Stimulated activated CD8-positive, alpha-beta memory T cell treated with anti-CD3 and anti-CD28 coated beads, Interleukin-12 subunit alpha, Interleukin-12 subunit beta, amount 100 ng/mL, for 4 hours (primary cell): ENCODE results near the gene DPP10.
"Not testable (repeated sequence)": the region's sequence is repeated elsewhere in the genome, so short reads cannot be mapped to it uniquely, and the experiment has no call there.

Experiments used
- DNase-seq: peaks from one replicate; pipeline ENCODE4 v3.0.0-alpha.2; 2020; ENCODE audit warnings: low read depth

The DPP10 gene

DNA sequence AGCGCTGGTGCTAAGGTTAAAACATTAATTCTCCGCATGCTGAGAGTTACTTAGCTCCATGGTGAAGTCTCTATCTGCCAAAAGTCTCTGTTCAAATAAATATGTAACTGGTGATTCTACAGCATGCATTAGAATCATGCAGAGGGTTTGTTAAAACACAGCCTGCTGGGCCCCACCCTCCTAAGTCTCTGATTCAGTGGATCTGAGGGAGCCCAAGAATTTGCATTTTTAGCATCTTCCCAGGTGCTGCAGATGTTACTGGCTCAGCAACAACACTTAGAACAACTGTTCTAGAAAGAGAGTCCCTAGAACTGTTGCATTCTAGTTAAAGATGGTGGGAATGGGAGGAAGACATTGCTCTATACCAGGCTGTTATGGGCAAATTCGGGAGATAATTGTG lies 73.4 kb downstream of the DPP10 start:
- DNase-seq = no peak

- no peak for DNase-seq
These were observed 75.1 kb downstream of the DPP10 start for GRCh38 chr2:114517580-114517979.

GRCh38 chr2:114518738-114519137 lies 76.3 kb downstream of the DPP10 start:
- no peak for DNase-seq

DNA sequence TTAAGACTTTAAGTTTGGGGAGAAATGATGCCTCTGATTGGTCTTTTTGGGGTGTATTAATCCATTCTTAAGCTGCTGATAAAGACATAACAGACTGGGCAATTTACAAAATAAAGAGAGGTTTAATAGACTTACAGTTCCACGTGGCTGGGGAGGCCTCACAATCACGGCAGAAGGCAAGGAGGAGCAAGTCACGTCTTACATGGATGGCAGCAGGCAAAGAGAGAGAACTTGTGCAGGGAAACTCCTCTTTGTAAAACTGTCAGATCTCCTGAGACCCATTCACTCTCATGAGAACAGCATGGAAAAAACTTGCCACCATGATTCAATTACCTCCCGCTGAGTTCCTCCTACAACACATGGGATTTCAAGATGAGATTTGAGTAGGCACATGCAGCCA lies 80.2 kb downstream of the DPP10 start:
- not testable (repeated sequence) for DNase-seq

DNA sequence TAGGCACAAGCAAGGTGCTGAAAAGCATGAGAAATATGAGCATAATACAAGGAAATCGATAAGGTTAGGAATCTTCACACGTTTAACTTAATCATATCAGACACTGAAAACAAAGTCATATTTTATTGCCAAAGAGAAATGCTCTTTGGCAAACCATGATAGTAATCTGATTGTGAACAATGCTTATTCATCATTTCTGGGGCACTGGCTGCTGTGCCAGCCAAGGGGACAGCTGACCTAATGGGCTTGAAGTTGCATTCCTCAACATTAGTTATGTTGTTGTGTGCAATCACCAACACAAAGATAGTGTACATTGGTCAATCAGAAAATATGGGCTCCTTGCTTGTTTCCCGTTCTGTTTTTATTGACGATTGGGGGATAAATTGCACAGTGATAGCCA lies 83.5 kb downstream of the DPP10 start:
- no peak for DNase-seq

DNA sequence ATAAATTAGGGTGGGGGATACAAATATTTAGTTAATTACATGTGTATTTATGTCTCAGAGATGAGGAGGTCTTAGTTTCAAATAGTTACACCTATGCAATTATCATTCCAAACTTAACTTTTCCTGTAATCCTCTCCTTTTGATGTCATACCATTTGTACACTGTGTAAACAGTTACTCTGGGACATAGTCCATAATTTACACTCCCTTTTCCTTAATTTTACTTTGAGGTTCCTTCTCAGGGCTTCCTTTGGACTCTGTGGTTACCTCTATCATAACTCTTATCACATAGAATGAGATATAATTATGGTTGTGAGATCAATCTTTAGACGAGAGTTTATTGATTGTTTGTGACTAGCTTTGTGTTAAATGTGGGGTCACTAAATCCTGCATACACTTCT lies 84.4 kb downstream of the DPP10 start:
- no peak for DNase-seq

- no peak for DNase-seq
These were observed 85.0 kb downstream of the DPP10 start for GRCh38 chr2:114527330-114527983.

GRCh38 chr2:114534116-114535084 lies 92.0 kb downstream of the DPP10 start:
- no peak for DNase-seq

- DNase-seq = no peak
These were observed 95.3 kb downstream of the DPP10 start for GRCh38 chr2:114537777-114538176.

DNA sequence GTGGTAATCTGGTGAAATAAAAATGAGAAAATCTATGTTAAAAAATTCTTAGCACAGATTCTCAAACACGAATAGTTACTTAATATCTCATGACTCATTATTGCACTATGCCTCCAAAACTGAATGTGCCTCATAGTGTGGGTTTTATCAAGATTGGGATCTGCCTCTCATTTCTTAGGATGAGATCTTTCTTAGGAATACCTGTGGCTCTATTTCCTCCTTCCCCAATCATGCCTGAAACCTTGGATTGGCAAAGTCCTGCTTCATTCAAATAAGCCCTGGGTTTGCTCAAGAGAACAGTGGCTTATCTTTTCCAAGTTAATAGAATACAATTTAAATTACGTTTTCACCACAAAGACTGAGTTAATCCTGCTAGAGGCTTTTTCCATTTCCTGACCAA lies 100.3 kb downstream of the DPP10 start:
- no peak for DNase-seq

DNA sequence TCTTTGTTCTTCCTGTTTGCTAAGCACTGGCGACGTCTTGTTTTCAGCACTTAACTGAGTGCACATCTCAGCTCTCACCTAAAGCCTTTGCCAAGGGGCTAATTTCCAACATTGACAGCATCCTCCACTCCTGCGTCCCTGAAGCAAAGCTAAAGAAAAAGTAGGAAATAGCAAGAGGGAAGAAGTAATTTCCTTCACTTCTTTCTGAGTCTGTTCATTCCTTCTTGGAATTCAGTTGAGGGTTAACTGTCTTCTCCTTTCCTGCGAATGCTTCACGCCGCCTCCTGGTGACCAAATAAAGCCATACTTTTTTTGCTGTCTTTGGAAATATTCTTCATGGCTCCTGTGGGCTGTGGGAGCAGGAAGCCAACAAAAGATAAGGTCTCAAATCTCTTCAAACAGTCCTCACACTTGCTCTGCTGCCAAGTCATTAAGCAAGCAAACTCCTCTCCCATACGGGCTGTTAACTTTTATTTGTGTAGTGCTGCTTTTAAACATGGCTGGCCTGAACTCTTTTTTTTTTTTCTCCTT lies 100.9 kb downstream of the DPP10 start:
- no peak for DNase-seq

DNA sequence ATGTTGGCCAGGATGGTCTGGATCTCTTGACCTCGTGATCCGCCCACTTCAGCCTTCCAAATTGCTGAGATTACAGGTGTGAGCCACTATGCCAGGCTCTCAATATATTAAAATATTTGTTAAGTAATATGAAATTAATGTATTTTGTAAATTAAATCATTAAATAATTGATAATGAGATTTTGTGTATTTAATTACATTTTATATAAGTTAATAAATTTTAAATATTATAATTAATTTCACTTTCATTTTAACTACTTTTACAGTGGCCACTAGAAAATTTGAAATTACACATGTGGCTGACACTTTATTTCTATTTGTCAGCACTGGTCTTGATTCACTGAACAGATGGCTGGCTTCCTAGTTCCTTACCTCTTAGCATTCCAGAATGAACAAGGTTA lies 102.6 kb downstream of the DPP10 start:
- no peak for DNase-seq

DNA sequence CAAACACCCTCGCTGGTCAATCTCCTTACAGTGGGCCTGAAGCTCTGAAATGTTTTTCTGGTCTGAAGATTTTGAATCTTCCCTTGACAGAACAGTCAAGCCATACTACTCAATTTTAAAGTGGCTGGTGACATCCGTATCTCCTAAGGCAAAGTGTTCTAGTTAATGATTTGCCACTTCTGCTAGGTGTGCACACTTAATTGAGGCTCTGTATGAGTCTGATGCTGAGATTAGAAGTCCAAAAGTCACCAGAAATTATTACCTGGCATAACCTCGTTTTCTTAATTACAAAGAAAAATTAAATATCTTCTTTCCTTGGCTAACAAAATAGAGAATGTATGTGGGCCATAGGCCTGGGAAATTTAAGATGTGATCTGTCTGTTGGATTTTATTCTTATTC lies 104.1 kb downstream of the DPP10 start:
- DNase-seq = no peak

DNA sequence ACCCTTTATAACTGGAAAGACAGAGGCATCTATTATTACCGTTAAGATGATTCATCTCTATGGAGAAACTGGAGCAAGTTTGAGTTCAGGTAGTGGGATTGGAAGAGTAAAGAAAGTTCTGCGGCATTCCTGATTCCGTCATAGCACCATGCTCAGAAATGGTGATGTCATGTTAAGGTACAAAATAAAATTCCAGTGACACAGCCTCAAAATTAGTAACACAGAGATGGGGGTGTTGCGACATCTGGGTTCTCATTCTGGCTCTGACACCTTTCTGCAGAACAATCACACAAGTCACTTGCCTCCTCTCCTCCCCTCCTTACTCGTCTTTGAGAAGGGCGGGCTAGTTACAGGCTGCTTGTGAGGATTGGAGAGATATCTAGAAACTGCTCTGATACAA lies 105.7 kb downstream of the DPP10 start:
- DNase-seq = no peak

GRCh38 chr2:114550364-114550763 lies 107.9 kb downstream of the DPP10 start:
- DNase-seq = no peak

- DNase-seq = no peak
These were observed 108.7 kb downstream of the DPP10 start for GRCh38 chr2:114550895-114551793.

DNA sequence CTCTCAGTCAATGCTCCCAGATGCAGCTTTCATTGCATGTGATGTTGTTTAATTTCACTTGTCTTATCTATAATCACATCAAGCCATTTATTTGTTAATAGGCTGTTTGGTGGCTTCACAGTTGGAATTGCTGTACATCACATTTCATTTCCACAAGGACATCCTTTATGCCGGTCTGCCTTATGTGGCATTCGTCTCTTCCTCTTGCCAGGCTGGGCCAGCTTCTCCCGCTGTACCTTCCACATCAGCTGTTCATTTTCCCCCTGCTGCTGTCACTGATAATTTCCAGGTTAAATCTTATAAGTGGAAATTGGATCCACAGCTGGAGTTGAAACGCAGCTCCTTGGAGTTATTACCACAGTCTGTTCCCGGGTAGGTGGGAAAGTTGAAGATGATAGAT lies 110.6 kb downstream of the DPP10 start:
- DNase-seq = no peak

- DNase-seq = no peak
These were observed 126.7 kb downstream of the DPP10 start for GRCh38 chr2:114569166-114569565.

- DNase-seq = no peak
These were observed 135.2 kb downstream of the DPP10 start for GRCh38 chr2:114577657-114578056.

- DNase-seq = no peak
These were observed 137.1 kb downstream of the DPP10 start for GRCh38 chr2:114579542-114579941.

GRCh38 chr2:114580691-114581090 lies 138.2 kb downstream of the DPP10 start:
- DNase-seq = no peak

DNA sequence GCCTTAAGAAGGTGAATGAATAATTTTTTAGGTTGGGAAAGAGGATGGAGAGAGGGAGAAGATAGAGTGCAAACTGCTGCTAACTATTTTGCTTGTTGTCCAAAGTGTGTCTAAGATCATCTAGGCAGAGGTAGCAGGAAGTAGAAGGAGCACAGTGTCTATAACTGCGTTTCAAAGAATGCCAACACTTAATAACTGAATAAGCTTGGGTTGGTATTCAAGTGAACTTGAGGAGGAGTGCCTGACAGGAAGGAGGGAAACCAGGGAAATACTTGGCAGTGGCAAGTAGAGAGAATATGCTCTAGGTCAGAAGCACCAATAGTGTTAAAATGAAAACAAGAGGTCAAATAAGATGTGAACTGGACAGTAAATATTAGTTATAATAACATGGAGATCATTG lies 155.9 kb downstream of the DPP10 start:
- DNase-seq = no peak
